ENCODE data around the gene GYS2. TPM values are rescaled to one million over a fixed set of nuclear protein-coding genes. Genes with fewer than 3 reads are reported as not detected.
"Not testable (repeated sequence)": the region's sequence is repeated elsewhere in the genome, so short reads cannot be mapped to it uniquely, and the experiment has no call there.

The GYS2 gene
- total RNA-seq, 1 donor from 2014 or later: not detected

- no peak for ATAC-seq
Measured at GRCh38 chr12:21602774-21603173, 1.9 kb downstream of the GYS2 start.

GRCh38 chr12:21600196-21600595 lies 4.5 kb downstream of the GYS2 start:
- Histone ChIP-seq H3K9me3 (no peaks in the 10 kb centered on the region), H3K27ac (no peak overlapping the region), H3K27me3 (ENCODE audit: low read depth) (no peaks in the 10 kb centered on the region), H3K4me3 (no peak overlapping the region), H3K36me3 (no peaks in the 10 kb centered on the region), H3K4me1 (no peaks in the 10 kb centered on the region)
- TF ChIP-seq CTCF (IDR thresholded peaks at IDR 0.05): no peak
- DNase-seq (no peak), ATAC-seq (no peak)
- intact Hi-C loops (cut with DNase I): loop anchor here (10.0 kb wide), 1 partner anchor 85 kb away; no protein-coding TSS in a partner anchor

More at GRCh38 chr12:21602774-21603173, 1.9 kb downstream of the GYS2 start:
- TF ChIP-seq CTCF (IDR thresholded peaks at IDR 0.05): no peak
- intact Hi-C loops (cut with DNase I): loop anchor here (10.0 kb wide), 1 partner anchor 82 kb away; no protein-coding TSS in a partner anchor
- no peaks in the 10 kb centered on the region for H3K27me3 ChIP-seq (ENCODE audit: low read depth)
- H3K4me3 ChIP-seq: no peak overlapping the region
- no peak for DNase-seq
- H3K4me1 ChIP-seq: no peaks in the 10 kb centered on the region
- no peak overlapping the region for H3K27ac ChIP-seq
- H3K9me3 ChIP-seq: no peaks in the 10 kb centered on the region
- no peaks in the 10 kb centered on the region for H3K36me3 ChIP-seq

- Histone ChIP-seq H3K4me1 (no peaks in the 10 kb centered on the region), H3K27ac (no peak overlapping the region), H3K9me3 (no peaks in the 10 kb centered on the region), H3K36me3 (no peaks in the 10 kb centered on the region), H3K27me3 (ENCODE audit: low read depth) (no peaks in the 10 kb centered on the region), H3K4me3 (no peak overlapping the region)
- intact Hi-C loops (cut with DNase I): no loop called here
- DNase-seq (no peak), ATAC-seq (no peak)
- no peak for TF ChIP-seq CTCF (IDR thresholded peaks at IDR 0.05)
Measured at GRCh38 chr12:21599143-21599999, 5.3 kb downstream of the GYS2 start.

GRCh38 chr12:21598651-21599050 lies 6.0 kb downstream of the GYS2 start:
- no peaks in the 10 kb centered on the region for H3K36me3 ChIP-seq
- H3K4me1 ChIP-seq: no peaks in the 10 kb centered on the region
- DNase-seq: no peak
- no peak for TF ChIP-seq CTCF (IDR thresholded peaks at IDR 0.05)
- no peak overlapping the region for H3K4me3 ChIP-seq
- H3K27me3 ChIP-seq (ENCODE audit: low read depth): no peaks in the 10 kb centered on the region
- H3K27ac ChIP-seq: no peak overlapping the region
- H3K9me3 ChIP-seq: no peaks in the 10 kb centered on the region
- no peak for ATAC-seq
- intact Hi-C loops (cut with DNase I): no loop called here

GRCh38 chr12:21595356-21595755 lies 9.3 kb downstream of the GYS2 start:
- ATAC-seq; H3K9me3 ChIP-seq; H3K36me3 ChIP-seq; H3K27me3 ChIP-seq (ENCODE audit: low read depth); intact Hi-C loops (cut with DNase I); H3K27ac ChIP-seq; DNase-seq; H3K4me3 ChIP-seq; H3K4me1 ChIP-seq: not testable (repeated sequence)

- Histone ChIP-seq H3K9me3 (no peaks in the 10 kb centered on the region), H3K36me3 (no peaks in the 10 kb centered on the region), H3K4me1 (no peaks in the 10 kb centered on the region), H3K27me3 (ENCODE audit: low read depth) (no peaks in the 10 kb centered on the region), H3K4me3 (no peak overlapping the region), H3K27ac (no peak overlapping the region)
- no peak for ATAC-seq
- no peak for DNase-seq
- intact Hi-C loops (cut with DNase I): no loop called here
- TF ChIP-seq CTCF (IDR thresholded peaks at IDR 0.05): no peak
Measured at GRCh38 chr12:21585485-21585884, 19.2 kb downstream of the GYS2 start.

- H3K36me3 ChIP-seq; H3K4me1 ChIP-seq; H3K9me3 ChIP-seq; H3K27ac ChIP-seq; H3K4me3 ChIP-seq; H3K27me3 ChIP-seq (ENCODE audit: low read depth); intact Hi-C loops (cut with DNase I); ATAC-seq; DNase-seq: not testable (repeated sequence)
Measured at GRCh38 chr12:21584403-21585182, 20.1 kb downstream of the GYS2 start.
